Small intestine (tissue), 7 donors: ENCODE data around the gene FBXL12. TPM values are rescaled to one million over a fixed set of nuclear protein-coding genes. Genes with fewer than 3 reads are reported as not detected.

Experiments
- DNase-seq, 2 donors: peaks; one replicate each; pipeline versions ENCODE4 v3.0.0 to v3.0.0-alpha.2; 2013
- FAIRE-seq: peaks from 2 replicates; lab custom pipeline; 2012; peaks lifted over from hg19 to GRCh38; lab: Jason Lieb, UNC
- H3K27ac ChIP-seq, 3 donors: one replicate each; pipeline ENCODE4 v1.5.1; 2013; ENCODE audit warnings: low read length in 2 of 3, mild to moderate bottlenecking in 2 of 3, control low read depth in 1 of 3, inconsistent platforms in 1 of 3, low read depth in 1 of 3, moderate library complexity in 1 of 3
- H3K27me3 ChIP-seq, 3 donors: one replicate each; pipeline ENCODE4 v1.6.1; 2013; ENCODE audit warnings: low read length in 3 of 3, inconsistent platforms in 1 of 3; ENCODE audit not compliant: control insufficient read depth in 3 of 3, insufficient read depth in 3 of 3
- H3K36me3 ChIP-seq, 3 donors: one replicate each; pipeline ENCODE4 v1.6.1; 2013; ENCODE audit warnings: low read length in 3 of 3, inconsistent platforms in 1 of 3, low read depth in 1 of 3, mild to moderate bottlenecking in 1 of 3, moderate library complexity in 1 of 3; ENCODE audit not compliant: control insufficient read depth in 3 of 3, insufficient read depth in 2 of 3
- H3K4me1 ChIP-seq, 3 donors: one replicate each; pipeline ENCODE4 v1.6.1; 2013; ENCODE audit warnings: low read length in 2 of 3, inconsistent platforms in 1 of 3, low read depth in 1 of 3, mild to moderate bottlenecking in 1 of 3, moderate library complexity in 1 of 3; ENCODE audit not compliant: control insufficient read depth in 3 of 3, insufficient read depth in 2 of 3
- H3K4me3 ChIP-seq, 3 donors: one replicate each; pipeline ENCODE4 v1.5.1; 2013; ENCODE audit warnings: low read length in 3 of 3, control low read depth in 1 of 3, inconsistent platforms in 1 of 3, low read depth in 1 of 3, mild to moderate bottlenecking in 1 of 3, moderate library complexity in 1 of 3
- H3K9me3 ChIP-seq, 2 donors: one replicate each; pipeline ENCODE4 v1.6.1; 2013; ENCODE audit warnings: low read depth in 1 of 2, low read length in 1 of 2; ENCODE audit not compliant: control insufficient read depth in 2 of 2, insufficient read depth in 1 of 2
- WGBS, 3 donors: extraction: QIAGEN DNeasy Blood & Tissue Kit; methylation state at CpG; one replicate each; pipeline ENCODE4 v1.1.7; 2013; 5-methylcytosine and 5-hydroxymethylcytosine counted together
- polyA plus RNA-seq, 4 donors: library from polyadenylated mRNA; stranded (reverse) in 3 of 4; unstranded in 1 of 4; fragments of 200-250 nt in 3 of 4; fragments of 120-200 nt in 1 of 4; gene quantifications; one replicate each; pipeline versions ENCODE4 v1.2.1 to v1.2.3, GENCODE V29; 2013
- donor health status: healthy with polysubstance abuse.
- donor health status: control.
- donor health status: control.
- donor health status: Bipolar disorder and iron deficiency.
- donor health status: healthy.

The FBXL12 gene
- polyA plus RNA-seq, 4 donors, result 17.1 to 39.4 (median 31.7) TPM

DNA sequence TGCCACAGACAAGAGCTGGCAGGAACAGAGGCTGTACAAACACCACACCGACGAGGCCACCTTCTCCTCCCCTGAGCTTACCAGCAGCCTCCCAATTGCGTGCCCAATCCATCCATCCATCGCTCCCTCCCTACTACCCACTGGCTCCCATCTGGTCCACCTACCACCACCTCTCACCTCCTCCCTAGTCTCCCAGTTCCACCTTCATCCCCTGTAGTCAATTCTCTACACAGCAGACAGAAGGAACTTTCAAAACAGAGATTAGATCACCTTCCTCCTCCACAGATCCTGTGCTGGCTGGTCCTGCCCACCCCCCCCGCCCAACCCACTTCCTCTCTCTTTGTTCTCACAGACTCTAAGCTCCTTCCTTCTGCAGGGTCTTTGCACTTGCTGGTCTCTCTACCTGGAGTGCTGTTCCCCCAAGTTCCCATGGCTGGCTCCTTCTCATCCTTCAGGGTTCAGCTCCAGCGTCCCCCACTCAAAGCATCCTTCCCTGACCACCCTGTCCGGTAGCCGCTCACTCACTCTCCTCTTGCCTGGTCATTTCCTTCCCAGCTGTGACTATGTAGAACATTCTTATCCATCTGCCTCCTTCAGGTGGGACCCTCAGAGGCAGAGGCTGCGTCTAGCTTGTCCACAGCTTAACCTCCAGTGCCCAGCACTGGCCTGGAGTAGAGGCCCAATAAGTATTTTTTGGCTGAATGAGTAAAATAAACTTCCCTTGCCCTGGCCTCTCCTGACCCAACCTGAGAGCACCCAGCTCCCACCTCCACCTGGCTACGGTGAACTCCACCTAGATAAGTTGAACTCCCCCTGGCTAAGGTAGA lies 39.3 kb upstream of the FBXL12 start:
- WGBS, 3 donors, result 62 to 87% (median 76%) methylated on average over 9 to 10 of the region's 10 CpGs
- FAIRE-seq (no peak), DNase-seq (peak in 1 of 2 donors; percentile 39)
- Histone ChIP-seq H3K27ac (peak overlapping the region in 2 of 3 donors; percentile 35 to 75), H3K4me3 (no peak overlapping the region), H3K4me1 (no peaks in the 10 kb centered on the region), H3K27me3 (no peaks in the 10 kb centered on the region), H3K9me3 (peaks cover 0 to 3% of the 10 kb centered on the region in 2 donors), H3K36me3 (no peaks in the 10 kb centered on the region)

DNA sequence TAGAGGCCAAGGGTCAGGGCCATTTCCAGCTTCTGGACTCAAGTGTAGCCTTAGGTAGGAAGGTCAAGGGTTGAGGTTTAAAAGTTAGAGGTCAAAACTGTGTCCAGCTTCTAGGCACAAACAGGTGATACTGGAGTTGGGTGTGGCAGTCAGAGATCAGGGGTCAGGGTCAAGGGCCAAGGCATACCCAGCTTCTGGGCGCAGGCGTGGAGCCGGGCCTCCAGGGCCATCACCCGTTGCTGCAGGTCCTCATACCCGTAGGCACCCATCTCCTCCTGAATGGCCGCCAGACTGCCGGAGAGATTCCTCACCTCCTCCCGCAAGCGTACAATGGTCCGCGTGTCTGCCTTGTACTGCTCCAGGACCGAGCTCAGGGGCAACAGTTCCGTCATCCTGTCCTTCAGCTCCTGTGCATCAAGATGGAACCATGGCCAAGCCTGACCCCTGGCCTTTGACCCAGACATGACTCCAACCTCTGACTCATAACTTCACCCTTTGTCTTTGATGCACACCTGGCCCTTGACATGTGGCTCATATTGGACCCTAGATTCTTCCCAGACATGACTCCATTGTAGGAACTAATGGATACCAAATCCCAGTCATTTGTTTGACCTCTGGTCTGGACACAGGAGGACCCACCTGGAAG lies 38.3 kb upstream of the FBXL12 start:
- H3K4me3 ChIP-seq, result no peak overlapping the region
- peak overlapping the region in 2 of 3 donors; percentile 35 to 75 for H3K27ac ChIP-seq
- peaks cover 0 to 3% of the 10 kb centered on the region in 2 donors for H3K9me3 ChIP-seq
- WGBS, 3 donors, result 90 to 94% (median 92%) methylated on average over 9 to 13 of the region's 13 CpGs
- H3K36me3 ChIP-seq, result no peaks in the 10 kb centered on the region
- no peak for FAIRE-seq
- no peaks in the 10 kb centered on the region for H3K4me1 ChIP-seq
- no peaks in the 10 kb centered on the region for H3K27me3 ChIP-seq
- DNase-seq, result no peak

DNA sequence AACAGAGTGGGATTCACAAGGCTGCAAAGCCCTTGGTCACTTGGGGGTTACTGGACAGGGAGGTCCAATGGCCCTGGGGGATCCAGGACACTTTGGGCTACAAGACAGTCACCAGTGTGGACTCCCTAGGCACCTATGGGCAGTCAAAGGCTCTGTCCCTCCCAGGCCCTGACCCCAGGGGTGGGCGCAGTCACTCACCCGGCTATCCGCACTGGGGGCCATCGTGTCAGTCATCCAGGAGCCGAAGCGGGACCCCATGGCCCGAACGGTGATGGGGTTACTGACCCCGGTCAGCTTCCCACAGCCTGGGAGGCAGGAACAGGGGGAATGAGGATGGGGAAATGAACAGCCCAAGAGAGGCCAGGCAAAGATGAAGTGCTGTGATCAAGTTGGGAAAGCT lies 37.7 kb upstream of the FBXL12 start:
- no peak for FAIRE-seq

DNA sequence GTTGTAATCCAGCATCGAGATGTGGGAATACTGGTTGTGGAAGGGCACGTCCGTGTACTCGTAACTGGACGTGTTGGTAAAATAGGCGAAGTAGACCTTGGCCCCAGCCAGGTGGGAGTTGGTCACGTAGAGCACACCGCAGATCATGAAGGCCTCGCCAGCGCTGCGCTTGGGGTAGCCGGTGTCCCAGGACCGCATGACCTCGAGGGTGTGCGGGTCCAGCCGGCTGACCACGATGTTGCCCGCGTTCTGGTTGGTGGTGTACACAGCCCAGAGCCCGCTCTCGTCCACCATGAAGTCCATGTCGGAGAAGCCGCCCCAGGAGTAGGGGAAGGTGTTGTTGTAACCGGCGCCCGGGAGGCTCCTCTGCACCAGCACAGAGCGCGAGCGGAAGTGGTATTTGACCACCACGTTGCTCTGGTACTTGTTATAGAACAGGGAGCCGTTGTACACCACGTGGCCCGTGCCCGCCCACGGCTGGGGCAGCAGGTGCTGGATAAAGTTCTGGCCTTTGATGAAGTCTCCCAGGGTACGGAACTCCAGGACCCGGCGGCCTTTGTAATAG lies 35.5 kb upstream of the FBXL12 start:
- no peak overlapping the region for H3K4me3 ChIP-seq
- no peaks in the 10 kb centered on the region for H3K27me3 ChIP-seq
- no peak for FAIRE-seq
- DNase-seq, result no peak
- H3K27ac ChIP-seq, result no peak overlapping the region
- WGBS, 3 donors, result 95 to 97% (median 97%) methylated on average over 38 of the region's 38 CpGs
- H3K4me1 ChIP-seq, result no peaks in the 10 kb centered on the region
- peaks cover 0 to 3% of the 10 kb centered on the region in 2 donors for H3K9me3 ChIP-seq
- peaks cover 0 to 17% (median 4%) of the 10 kb centered on the region in 3 donors for H3K36me3 ChIP-seq

More for the DNA sequence above, 37.7 kb upstream of the FBXL12 start:
- no peaks in the 10 kb centered on the region for H3K27me3 ChIP-seq
- H3K4me1 ChIP-seq, result no peaks in the 10 kb centered on the region
- peaks cover 0 to 3% of the 10 kb centered on the region in 2 donors for H3K9me3 ChIP-seq
- peaks cover 0 to 3% (median 0%) of the 10 kb centered on the region in 3 donors for H3K36me3 ChIP-seq
- no peak for DNase-seq
- 94 to 96% (median 96%) methylated on average over 9 of the region's 9 CpGs for WGBS, 3 donors
- no peak overlapping the region for H3K4me3 ChIP-seq
- no peak overlapping the region for H3K27ac ChIP-seq

DNA sequence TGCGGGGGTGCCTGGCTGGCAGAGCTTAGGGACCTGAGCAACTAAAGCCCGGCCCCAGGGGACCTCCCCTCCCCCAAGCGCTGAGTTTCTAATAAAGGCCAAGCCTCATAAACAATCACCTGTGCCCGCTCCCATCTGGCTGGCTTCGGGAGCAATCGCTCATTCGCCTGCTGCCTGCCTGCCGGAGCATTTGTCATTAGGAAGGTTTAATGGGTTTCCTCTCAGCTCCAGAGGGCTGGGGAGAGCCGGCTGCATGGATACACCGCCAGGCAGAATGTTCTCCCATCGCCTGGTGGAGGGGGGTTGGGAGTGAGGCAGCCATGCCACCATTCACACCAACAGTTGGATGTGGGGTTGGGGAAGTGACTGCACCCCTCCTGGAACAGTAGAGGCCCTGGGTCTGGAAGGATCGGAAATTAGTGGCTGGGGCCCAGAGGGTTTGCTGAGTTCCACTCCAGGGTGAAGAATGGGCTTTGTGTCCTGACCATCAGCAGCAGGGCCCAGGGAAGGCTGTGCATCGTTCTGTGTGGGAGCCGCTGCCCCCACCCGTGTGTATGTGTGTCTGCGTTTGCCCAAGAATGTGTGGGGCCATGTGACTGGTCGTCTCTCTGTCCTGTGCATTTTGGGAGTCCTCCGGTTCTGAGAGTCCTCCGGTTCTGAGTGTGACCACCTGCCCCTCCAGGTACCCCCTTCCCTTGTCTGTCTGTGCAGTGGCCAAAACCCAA lies 31.5 kb upstream of the FBXL12 start:
- Histone ChIP-seq H3K27ac (no peak overlapping the region), H3K27me3 (no peaks in the 10 kb centered on the region), H3K4me3 (no peak overlapping the region), H3K9me3 (peaks cover 0 to 3% of the 10 kb centered on the region in 2 donors), H3K4me1 (no peaks in the 10 kb centered on the region), H3K36me3 (peaks cover 5 to 50% (median 8%) of the 10 kb centered on the region in 3 donors)
- no peak for FAIRE-seq
- WGBS, 3 donors, result 73 to 85% (median 84%) methylated on average over 18 to 19 of the region's 19 CpGs
- no peak for DNase-seq

DNA sequence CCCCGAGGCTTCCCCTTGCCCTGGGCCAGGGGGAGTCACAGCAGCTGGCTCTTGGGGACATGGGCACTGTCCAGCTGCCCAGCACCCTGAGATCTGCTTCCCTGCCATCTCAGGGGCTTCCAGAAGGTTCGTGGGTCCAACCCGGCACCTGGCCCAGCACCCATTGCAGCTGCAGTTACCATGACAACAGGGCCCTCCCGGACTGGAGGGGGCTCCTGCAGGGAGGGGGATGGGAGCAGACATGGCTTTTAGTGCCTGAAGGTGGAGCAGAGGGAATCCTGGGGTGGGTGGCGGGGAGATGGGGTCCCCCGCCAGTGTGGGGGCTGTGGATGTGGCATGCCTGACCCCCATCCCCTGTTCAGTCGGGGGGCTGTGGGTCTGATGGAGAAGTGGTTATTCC lies 30.9 kb upstream of the FBXL12 start:
- H3K9me3 ChIP-seq, result peaks cover 0 to 3% of the 10 kb centered on the region in 2 donors
- H3K36me3 ChIP-seq, result peaks cover 5 to 54% (median 8%) of the 10 kb centered on the region in 3 donors
- DNase-seq (no peak), FAIRE-seq (no peak)
- no peak overlapping the region for H3K27ac ChIP-seq
- H3K27me3 ChIP-seq, result no peaks in the 10 kb centered on the region
- H3K4me3 ChIP-seq, result no peak overlapping the region
- whole genome bisulfite sequencing, 3 donors, result 75 to 88% (median 85%) methylated on average over 6 to 7 of the region's 7 CpGs
- H3K4me1 ChIP-seq, result no peaks in the 10 kb centered on the region

DNA sequence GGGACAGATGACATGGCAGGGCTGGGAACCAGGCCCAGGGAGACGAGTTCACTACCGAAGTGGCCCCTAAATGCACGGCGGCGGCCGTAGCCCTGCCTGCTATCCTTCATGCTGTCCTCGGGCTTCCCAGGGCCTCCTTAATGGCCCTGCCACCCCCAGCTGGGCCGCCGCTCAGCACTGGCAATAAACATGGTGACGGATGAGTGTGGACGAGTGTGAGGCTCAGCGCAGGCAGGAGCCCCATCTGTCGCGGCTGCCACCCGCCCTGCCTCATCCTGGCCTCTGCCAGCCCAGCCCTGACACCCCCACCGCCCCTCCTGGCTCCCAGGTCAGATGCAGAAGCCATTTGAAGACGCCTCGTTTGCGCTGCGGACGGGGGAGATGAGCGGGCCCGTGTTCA lies 29.9 kb upstream of the FBXL12 start:
- Histone ChIP-seq H3K36me3 (peaks cover 5 to 64% (median 8%) of the 10 kb centered on the region in 3 donors), H3K4me1 (no peaks in the 10 kb centered on the region), H3K27me3 (no peaks in the 10 kb centered on the region), H3K9me3 (no peaks in the 10 kb centered on the region), H3K27ac (no peak overlapping the region), H3K4me3 (no peak overlapping the region)
- WGBS, 3 donors, result 86 to 94% (median 88%) methylated on average over 20 to 23 of the region's 23 CpGs
- no peak for DNase-seq
- FAIRE-seq, result no peak

DNA sequence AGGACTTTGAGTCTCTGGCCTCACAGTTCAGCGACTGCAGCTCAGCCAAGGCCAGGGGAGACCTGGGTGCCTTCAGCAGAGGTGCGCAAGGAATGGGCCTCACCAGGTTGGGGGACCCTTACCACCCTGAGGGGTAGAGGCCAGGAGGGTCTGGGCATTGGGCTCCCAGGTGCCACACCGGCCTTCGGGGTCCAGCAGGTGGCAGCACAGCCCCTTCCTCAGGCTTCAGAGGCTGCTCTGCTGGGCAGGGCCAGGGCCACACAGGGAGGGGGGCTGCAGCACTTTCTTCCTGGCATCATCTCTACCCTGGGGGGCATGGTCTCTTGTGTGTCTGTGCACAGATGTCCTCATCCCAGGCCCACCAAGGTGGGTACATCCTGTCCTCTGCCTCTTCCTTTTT lies 29.2 kb upstream of the FBXL12 start:
- FAIRE-seq (no peak), DNase-seq (no peak)
- Histone ChIP-seq H3K27me3 (no peaks in the 10 kb centered on the region), H3K27ac (no peak overlapping the region), H3K4me1 (no peaks in the 10 kb centered on the region), H3K9me3 (peaks cover 0 to 4% of the 10 kb centered on the region in 2 donors), H3K4me3 (no peak overlapping the region), H3K36me3 (peaks cover 6 to 71% (median 8%) of the 10 kb centered on the region in 3 donors)
- WGBS, 3 donors, result 65 to 94% (median 75%) methylated on average over 3 to 4 of the region's 4 CpGs
